Peyer's patch (tissue), 4 donors: ENCODE measurements around the gene GADD45G. TPM values are rescaled to one million over a fixed set of nuclear protein-coding genes. Genes with fewer than 3 reads are reported as not detected.

Source experiments
- DNase-seq, 3 donors: peaks; one replicate each; pipeline ENCODE4 v3.0.0-alpha.2; 2017 to 2019
- H3K27ac ChIP-seq, 4 donors: fragments of 200-600 bp; sonication (generic); one replicate each; pipeline ENCODE4 v1.5.1; 2016 to 2019
- H3K27me3 ChIP-seq, 2 donors: fragments of 200-600 bp; sonication (generic); one replicate each; pipeline ENCODE4 v1.5.1; 2019
- H3K36me3 ChIP-seq, 3 donors: fragments of 200-600 bp; sonication (generic); one replicate each; pipeline ENCODE4 v1.5.1; 2016 to 2019
- H3K4me1 ChIP-seq, 4 donors: fragments of 200-600 bp; sonication (generic); one replicate each; pipeline ENCODE4 v1.5.1; 2016 to 2019
- H3K4me3 ChIP-seq, 4 donors: fragments of 200-600 bp; sonication (generic); 1 replicate in 3 of 4; 2 replicates in 1 of 4; pipeline ENCODE4 v1.5.1; 2016 to 2019; ENCODE audit warnings: mild to moderate bottlenecking in 1 of 4
- H3K9me3 ChIP-seq, 4 donors: fragments of 200-600 bp; sonication (generic); one replicate each; pipeline ENCODE4 v1.5.1; 2016 to 2019; ENCODE audit warnings: mild to moderate bottlenecking in 1 of 4
- POLR2A ChIP-seq, 2 donors: fragments of 450-650 bp; IDR thresholded peaks; one replicate each; pipeline ENCODE4 v1.5.1; 2017; ENCODE audit warnings: antibody characterized with exemption in 2 of 2, mild to moderate bottlenecking in 2 of 2, moderate library complexity in 2 of 2
- total RNA-seq, 4 donors: library from RNA; depleted of rRNA; stranded (reverse); fragments of >200 nt; gene quantifications; one replicate each; pipeline ENCODE4 v1.1.0, GENCODE V29; 2016
- TF ChIP-seq, protein P1 (sequence below), 6 experiments: fragments of 450-650 bp in 4 of 6; fragments of 200-600 bp in 2 of 6; sonication (generic) in 1 of 6; IDR thresholded peaks; one replicate each; pipeline ENCODE4 v1.5.1; 2017 to 2019; ENCODE audit warnings: antibody characterized with exemption in 6 of 6, mild to moderate bottlenecking in 3 of 6, moderate library complexity in 1 of 6

The GADD45G gene
- total RNA-seq, 4 donors from 2014 or later = 8.7 to 37.1 (median 12.8) TPM

DNA sequence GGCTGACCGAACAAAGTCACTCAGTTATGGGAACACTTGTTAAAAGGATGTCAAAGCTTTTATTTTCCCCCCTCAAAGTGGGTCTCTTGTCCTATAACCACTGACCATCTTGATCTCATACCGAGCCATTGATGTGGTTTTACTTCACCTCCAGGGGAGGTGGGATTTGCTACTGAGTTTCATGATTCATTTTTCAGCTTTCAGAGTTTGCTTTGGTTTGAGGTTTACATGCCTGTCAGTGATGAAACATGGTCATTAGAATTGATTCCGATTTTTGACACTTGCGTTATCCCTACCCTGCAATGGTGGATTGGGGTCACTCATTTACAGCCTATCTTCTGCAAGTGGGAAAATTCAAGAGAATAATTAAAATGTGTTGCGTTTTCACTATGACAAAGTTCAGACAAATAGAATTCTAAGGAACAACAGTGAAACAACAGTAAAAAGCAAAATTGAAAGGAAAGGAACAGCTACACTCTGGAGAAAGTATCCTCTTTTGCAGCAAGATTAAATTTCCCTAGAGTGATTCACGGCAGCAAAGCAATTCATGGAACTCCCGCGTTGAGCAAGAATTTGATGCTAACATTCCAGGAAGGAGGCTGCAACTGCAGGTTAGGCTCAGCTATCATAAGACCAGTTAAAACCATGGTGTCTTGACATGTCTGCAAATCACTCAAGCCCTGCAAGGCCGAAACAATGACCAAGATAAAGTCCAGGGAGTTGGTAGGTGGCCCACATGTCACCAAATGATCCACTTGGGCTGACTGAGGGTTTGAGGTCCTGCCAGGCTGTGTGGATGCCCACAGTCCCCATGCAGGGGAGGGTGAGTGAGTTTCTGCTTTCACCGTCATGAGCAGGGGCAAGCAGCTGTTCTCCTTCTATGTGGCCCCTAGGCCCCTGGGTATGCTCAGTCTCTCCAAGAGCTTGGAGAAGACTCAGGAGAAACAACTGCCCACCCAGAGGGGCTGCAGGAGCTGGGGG is 9.4 kb downstream of the GADD45G start:
- Histone ChIP-seq H3K27ac (no peak overlapping the region), H3K4me3 (no peak overlapping the region), H3K9me3 (no peaks in the 10 kb centered on the region), H3K4me1 (no peaks in the 10 kb centered on the region), H3K27me3 (no peaks in the 10 kb centered on the region), H3K36me3 (no peaks in the 10 kb centered on the region)
- TF ChIP-seq, protein P1, sequence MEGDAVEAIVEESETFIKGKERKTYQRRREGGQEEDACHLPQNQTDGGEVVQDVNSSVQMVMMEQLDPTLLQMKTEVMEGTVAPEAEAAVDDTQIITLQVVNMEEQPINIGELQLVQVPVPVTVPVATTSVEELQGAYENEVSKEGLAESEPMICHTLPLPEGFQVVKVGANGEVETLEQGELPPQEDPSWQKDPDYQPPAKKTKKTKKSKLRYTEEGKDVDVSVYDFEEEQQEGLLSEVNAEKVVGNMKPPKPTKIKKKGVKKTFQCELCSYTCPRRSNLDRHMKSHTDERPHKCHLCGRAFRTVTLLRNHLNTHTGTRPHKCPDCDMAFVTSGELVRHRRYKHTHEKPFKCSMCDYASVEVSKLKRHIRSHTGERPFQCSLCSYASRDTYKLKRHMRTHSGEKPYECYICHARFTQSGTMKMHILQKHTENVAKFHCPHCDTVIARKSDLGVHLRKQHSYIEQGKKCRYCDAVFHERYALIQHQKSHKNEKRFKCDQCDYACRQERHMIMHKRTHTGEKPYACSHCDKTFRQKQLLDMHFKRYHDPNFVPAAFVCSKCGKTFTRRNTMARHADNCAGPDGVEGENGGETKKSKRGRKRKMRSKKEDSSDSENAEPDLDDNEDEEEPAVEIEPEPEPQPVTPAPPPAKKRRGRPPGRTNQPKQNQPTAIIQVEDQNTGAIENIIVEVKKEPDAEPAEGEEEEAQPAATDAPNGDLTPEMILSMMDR (IDR thresholded peaks at IDR 0.05) = no peak
- no peak for TF ChIP-seq POLR2A (IDR thresholded peaks at IDR 0.05)
- no peak for DNase-seq

GRCh38 chr9:89615661-89616060 is 10.8 kb downstream of the GADD45G start:
- no peak overlapping the region for H3K4me3 ChIP-seq
- no peaks in the 10 kb centered on the region for H3K9me3 ChIP-seq
- no peaks in the 10 kb centered on the region for H3K4me1 ChIP-seq
- no peaks in the 10 kb centered on the region for H3K36me3 ChIP-seq
- DNase-seq = no peak
- TF ChIP-seq POLR2A (IDR thresholded peaks at IDR 0.05) = no peak
- TF ChIP-seq, protein P1 (IDR thresholded peaks at IDR 0.05) = no peak
- no peak overlapping the region for H3K27ac ChIP-seq
- H3K27me3 ChIP-seq = no peaks in the 10 kb centered on the region

DNA sequence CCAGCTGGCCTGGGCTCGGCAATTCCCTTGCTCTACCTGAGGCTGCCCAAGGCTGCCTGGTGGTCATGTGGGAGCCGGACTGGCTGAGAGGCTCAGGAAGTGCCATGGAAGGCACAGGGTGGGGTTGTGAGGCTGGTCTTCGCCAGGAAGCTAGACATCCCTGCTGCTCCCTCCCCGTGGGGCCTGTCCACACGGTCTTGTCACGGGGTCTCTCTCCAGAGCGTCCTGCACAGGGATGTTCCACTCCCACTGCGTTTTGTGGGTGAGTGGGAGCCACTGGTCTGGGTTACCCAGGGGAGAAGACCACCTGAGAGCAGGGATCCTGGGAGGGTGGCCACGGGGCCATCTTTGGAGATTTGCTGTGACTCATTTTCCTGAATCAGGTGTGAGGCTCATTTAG is 11.6 kb downstream of the GADD45G start:
- no peak for DNase-seq
- TF ChIP-seq, protein P1 (IDR thresholded peaks at IDR 0.05) = no peak
- TF ChIP-seq POLR2A (IDR thresholded peaks at IDR 0.05) = no peak
- Histone ChIP-seq H3K9me3 (no peaks in the 10 kb centered on the region), H3K4me3 (no peak overlapping the region), H3K36me3 (no peaks in the 10 kb centered on the region), H3K27me3 (no peaks in the 10 kb centered on the region), H3K4me1 (no peaks in the 10 kb centered on the region), H3K27ac (no peak overlapping the region)

DNA sequence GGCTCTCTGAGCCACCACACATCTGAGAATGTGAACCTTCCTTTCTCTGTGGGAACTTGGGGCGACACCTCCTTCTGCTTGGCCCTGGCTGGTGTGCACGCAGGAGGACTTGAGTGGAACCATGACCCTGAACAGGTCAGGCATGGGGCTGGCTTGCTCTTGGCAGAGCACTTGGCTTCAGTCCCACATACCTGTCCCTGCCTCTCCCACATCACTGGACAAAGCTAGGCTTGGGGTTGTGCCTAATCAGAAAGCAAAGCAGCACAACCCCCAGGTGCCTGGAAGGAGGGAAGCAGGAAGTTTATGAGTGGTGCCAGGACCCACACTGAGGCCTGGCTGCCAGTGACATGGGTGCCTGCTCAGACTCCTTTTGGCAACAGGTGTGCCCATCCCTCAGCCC is 13.2 kb downstream of the GADD45G start:
- TF ChIP-seq, protein P1 (IDR thresholded peaks at IDR 0.05) = no peak
- no peak for TF ChIP-seq POLR2A (IDR thresholded peaks at IDR 0.05)
- Histone ChIP-seq H3K4me1 (peaks cover 0 to 8% (median 0%) of the 10 kb centered on the region in 4 donors), H3K27me3 (no peaks in the 10 kb centered on the region), H3K4me3 (no peak overlapping the region), H3K9me3 (no peaks in the 10 kb centered on the region), H3K36me3 (no peaks in the 10 kb centered on the region), H3K27ac (no peak overlapping the region)
- no peak for DNase-seq

- DNase-seq = no peak
- Histone ChIP-seq H3K4me3 (no peak overlapping the region), H3K27me3 (no peaks in the 10 kb centered on the region), H3K36me3 (no peaks in the 10 kb centered on the region), H3K27ac (no peak overlapping the region), H3K4me1 (peaks cover 0 to 12% (median 0%) of the 10 kb centered on the region in 4 donors), H3K9me3 (no peaks in the 10 kb centered on the region)
- no peak for TF ChIP-seq POLR2A (IDR thresholded peaks at IDR 0.05)
- TF ChIP-seq, protein P1 (IDR thresholded peaks at IDR 0.05) = no peak
Observed at GRCh38 chr9:89619019-89619418, 14.2 kb downstream of the GADD45G start.
